IMR-90 (cell line): ENCODE measurements around the gene HNRNPM. TPM values are rescaled to one million over a fixed set of nuclear protein-coding genes. Genes with fewer than 3 reads are reported as not detected.

Source experiments
- ATAC-seq: fragments of 200-7000 bp; cut with Tn5 transposase; 2 replicates; pipeline ENCODE4 v1.9.1; 2020; ENCODE audit warnings: low read depth, mild to moderate bottlenecking, moderate library complexity
- BruUV-seq: library from RNA; stranded (reverse); fragments of 400-500 nt; replicated peaks from 2 replicates; lab custom pipeline; 2021; lab: Mats Ljungman, UMichigan
- CTCF ChIA-PET: fragments of 300-600 bp; formaldehyde crosslinking; extraction: SDS; loops from one replicate; lab custom pipeline; 2021; ENCODE audit warnings: antibody characterized with exemption; lab: Yijun Ruan, JAX
- POLR2A ChIA-PET: fragments of 300-600 bp; sonication (Branson Sonifier 250); formaldehyde crosslinking; loops from one replicate; lab custom pipeline; 2022; ENCODE audit warnings: antibody characterized with exemption; ENCODE audit not compliant: unreplicated experiment; lab: Charles Lee
- DNase-seq: peaks from one replicate; pipeline ENCODE4 v3.0.0; 2013
- H2AFZ ChIP-seq: replicated peaks from 2 replicates; pipeline ENCODE3; 2013; ENCODE audit warnings: low read length, mild to moderate bottlenecking; ENCODE audit not compliant: poor library complexity
- H2AK5ac ChIP-seq: 2 replicates; pipeline ENCODE4 v1.6.1; 2013; ENCODE audit warnings: low read depth, low read length, inconsistent platforms
- H2AK9ac ChIP-seq: replicated peaks from 2 replicates; pipeline ENCODE3; 2013; ENCODE audit warnings: mild to moderate bottlenecking, low read depth, low read length, moderate library complexity; ENCODE audit not compliant: poor library complexity
- H2BK120ac ChIP-seq: 2 replicates; pipeline ENCODE4 v1.6.1; 2013; ENCODE audit warnings: low read depth, low read length, inconsistent platforms
- H2BK15ac ChIP-seq: 3 replicates; pipeline ENCODE4 v1.6.1; 2013; ENCODE audit warnings: low read depth, low read length, inconsistent platforms
- H2BK20ac ChIP-seq: 2 replicates; pipeline ENCODE4 v1.6.1; 2013; ENCODE audit warnings: low read depth, mild to moderate bottlenecking, inconsistent platforms, low read length, moderate library complexity
- H2BK5ac ChIP-seq: 2 replicates; pipeline ENCODE4 v1.6.1; 2013; ENCODE audit warnings: mild to moderate bottlenecking, low read depth, low read length, inconsistent platforms; ENCODE audit not compliant: poor library complexity, severe bottlenecking
- H3K14ac ChIP-seq: replicated peaks from 2 replicates; pipeline ENCODE4 v1.6.1; 2013; ENCODE audit warnings: low read depth, low read length, inconsistent platforms
- H3K18ac ChIP-seq: 2 replicates; pipeline ENCODE4 v1.6.1; 2013; ENCODE audit warnings: low read depth, low read length, control low read depth
- H3K23ac ChIP-seq: 2 replicates; pipeline ENCODE4 v1.6.1; 2013; ENCODE audit warnings: low read depth, low read length, inconsistent platforms
- H3K27ac ChIP-seq: 2 replicates; pipeline ENCODE4 v1.5.1; 2013; ENCODE audit warnings: mild to moderate bottlenecking, control low read depth, low read length; ENCODE audit not compliant: insufficient read depth
- H3K27me3 ChIP-seq: 2 replicates; pipeline ENCODE4 v1.6.1; 2013; ENCODE audit warnings: low read length; ENCODE audit not compliant: control insufficient read depth, insufficient read depth
- H3K36me3 ChIP-seq: 2 replicates; pipeline ENCODE4 v1.6.1; 2013; ENCODE audit warnings: low read length, mixed read lengths; ENCODE audit not compliant: control insufficient read depth, insufficient read depth
- H3K4ac ChIP-seq: 2 replicates; pipeline ENCODE4 v1.6.1; 2013; ENCODE audit warnings: low read depth, low read length, inconsistent platforms
- H3K4me1 ChIP-seq: 2 replicates; pipeline ENCODE4 v1.6.1; 2013; ENCODE audit warnings: low read length, mixed read lengths; ENCODE audit not compliant: control insufficient read depth, insufficient read depth
- H3K4me2 ChIP-seq: 2 replicates; pipeline ENCODE4 v1.6.1; 2013; ENCODE audit warnings: low read depth, mild to moderate bottlenecking, control low read depth, low read length, moderate library complexity
- H3K4me3 ChIP-seq: 2 replicates; pipeline ENCODE4 v1.5.1; 2013; ENCODE audit warnings: low read depth, mild to moderate bottlenecking, control low read depth, low read length, moderate library complexity; ENCODE audit not compliant: insufficient read depth
- H3K56ac ChIP-seq: 2 replicates; pipeline ENCODE4 v1.6.1; 2013; ENCODE audit warnings: low read length, inconsistent platforms; ENCODE audit not compliant: insufficient read depth; ENCODE audit errors: extremely low read depth
- H3K79me1 ChIP-seq, 2 experiments: 2 replicates each; pipeline ENCODE4 v1.6.1; 2013; ENCODE audit warnings: low read length in 2 of 2, inconsistent platforms in 1 of 2, low read depth in 1 of 2
- H3K9ac ChIP-seq: 2 replicates; pipeline ENCODE4 v1.6.1; 2013; ENCODE audit warnings: low read depth, low read length, control low read depth
- H3K9me1 ChIP-seq: 2 replicates; pipeline ENCODE4 v1.6.1; 2013; ENCODE audit warnings: low read length, inconsistent platforms; ENCODE audit not compliant: insufficient read depth
- H3K9me3 ChIP-seq: 2 replicates; pipeline ENCODE4 v1.6.1; 2013; ENCODE audit warnings: low read length; ENCODE audit not compliant: control insufficient read depth, insufficient read depth
- H4K20me1 ChIP-seq: 2 replicates; pipeline ENCODE4 v1.6.1; 2013; ENCODE audit warnings: low read length, inconsistent platforms; ENCODE audit not compliant: insufficient read depth
- H4K5ac ChIP-seq: 2 replicates; pipeline ENCODE4 v1.6.1; 2013; ENCODE audit warnings: mild to moderate bottlenecking, low read depth, low read length, control low read depth
- H4K8ac ChIP-seq, 2 experiments: 2 replicates each; pipeline ENCODE4 v1.6.1; 2013; ENCODE audit warnings: low read depth in 2 of 2, low read length in 2 of 2, control low read depth in 1 of 2, inconsistent platforms in 1 of 2
- H4K91ac ChIP-seq: 2 replicates; pipeline ENCODE4 v1.6.1; 2013; ENCODE audit warnings: low read depth, low read length, inconsistent platforms; ENCODE audit not compliant: insufficient read depth
- BHLHE40 ChIP-seq: fragments of 150-350 bp; IDR thresholded peaks from 2 replicates; pipeline ENCODE4 v1.6.1; 2016; ENCODE audit warnings: mild to moderate bottlenecking, low read depth, low read length
- ELK1 ChIP-seq: fragments of 150-350 bp; IDR thresholded peaks from 2 replicates; pipeline ENCODE4 v1.6.1; 2016; ENCODE audit warnings: low read depth, mild to moderate bottlenecking, low read length, moderate library complexity, borderline replicate concordance
- MAZ ChIP-seq: IDR thresholded peaks from 2 replicates; pipeline ENCODE4 v1.6.1; 2012; ENCODE audit warnings: low read depth, mild to moderate bottlenecking, low read length, improper control_type of control experiment, moderate library complexity, borderline replicate concordance
- MXI1 ChIP-seq: IDR thresholded peaks from 2 replicates; pipeline ENCODE4 v1.6.1; 2012; ENCODE audit warnings: low read depth, mild to moderate bottlenecking, low read length, moderate library complexity, borderline replicate concordance
- NFE2L2 ChIP-seq: fragments of 150-350 bp; IDR thresholded peaks from 2 replicates; pipeline ENCODE4 v1.6.1; 2016; ENCODE audit warnings: low read depth, mild to moderate bottlenecking, low read length
- RCOR1 ChIP-seq: IDR thresholded peaks from 2 replicates; pipeline ENCODE4 v1.6.1; 2012; ENCODE audit warnings: mild to moderate bottlenecking, low read length, improper control_type of control experiment; ENCODE audit not compliant: insufficient replicate concordance
- WGBS, 2 experiments: methylation state at CpG; one replicate each; pipeline versions ENCODE4 v1.1.5 to v1.1.7; 2013; ENCODE audit warnings: missing lambda C conversion rate in 2 of 2; ENCODE audit not compliant: insufficient read length in 1 of 2; ENCODE audit errors: extremely low coverage in 2 of 2; 5-methylcytosine and 5-hydroxymethylcytosine counted together
- dilution Hi-C: fragments of 300-500 bp; cut with HindIII; formaldehyde crosslinking; loops from one replicate; pipeline ENCODE4 v1.14.3; 2018; ENCODE audit warnings: low sequenced_read_pairs; ENCODE audit not compliant: unreplicated experiment
- in situ Hi-C: fragments of 300-500 bp; cut with MboI; formaldehyde crosslinking; loops from 3 replicates; pipeline ENCODE4 v1.14.3; 2019; ENCODE audit warnings: low sequenced_read_pairs, inconsistent platforms, mixed read lengths
- intact Hi-C: fragments of 100-400 bp; cut with micrococcal nuclease; formaldehyde crosslinking; loops from 2 replicates; pipeline ENCODE4 v1.10.0; 2022
- polyA plus RNA-seq, 3 experiments: library from polyadenylated mRNA; depleted of rRNA; stranded (reverse); fragments of >200 nt; gene quantifications; 2 replicates each; pipeline ENCODE4 v1.2.3, GENCODE V29; 2012; ENCODE audit warnings: low replicate concordance in 1 of 3
- total RNA-seq: library from RNA; depleted of rRNA; stranded (reverse); fragments of >200 nt; gene quantifications from 2 replicates; pipeline ENCODE4 v1.2.3, GENCODE V29; 2012

The HNRNPM gene
- total and polyA plus RNA-seq, 2 of the 4 experiments (the other 2 are of a cell fraction): 75.6 to 197 TPM

- no peaks in the 10 kb centered on the region for H3K27me3 ChIP-seq
- ChIA-PET CTCF (interaction anchor here (0.6 kb wide), 1 partner anchor 14 kb away, joined by 3 read pairs; no protein-coding TSS in a partner anchor), POLR2A (interaction anchor here (0.6 kb wide), 1 partner anchor 70 kb away, joined by 10 read pairs; no protein-coding TSS in a partner anchor)
- no peak overlapping the region for H3K23ac ChIP-seq
- no peak overlapping the region for H3K4ac ChIP-seq
- no peaks in the 10 kb centered on the region for H3K9me3 ChIP-seq
- intact Hi-C loops (no loop called here), in situ Hi-C loops (no loop called here), dilution Hi-C loops (no loop called here)
- H3K9ac ChIP-seq: no peak overlapping the region
- H3K27ac ChIP-seq: no peak overlapping the region
- H2BK120ac ChIP-seq: no peak overlapping the region
- no peak overlapping the region for H4K8ac ChIP-seq
- no peak overlapping the region for H3K18ac ChIP-seq
- H2BK20ac ChIP-seq: no peak overlapping the region
- 85% methylated on average over 9 of the region's 11 CpGs; no CpG with 5 or more reads in 1 of the 2 experiments for WGBS, 2 experiments
- H3K4me2 ChIP-seq: no peak overlapping the region
- H2AK9ac ChIP-seq: no peak overlapping the region
- H2AK5ac ChIP-seq: no peak overlapping the region
- H2AFZ ChIP-seq: no peak overlapping the region
- no peak overlapping the region for H3K14ac ChIP-seq
- TF ChIP-seq MXI1 (no peak), ELK1 (no peak), RCOR1 (no peak), NFE2L2 (no peak), BHLHE40 (no peak), MAZ (no peak)
- peaks cover 24% of the 10 kb centered on the region for H3K9me1 ChIP-seq
- no peak for ATAC-seq
- peaks cover 5% of the 10 kb centered on the region for H3K4me1 ChIP-seq
- no TSS peak for BruUV-seq
- H3K36me3 ChIP-seq: peaks cover 59% of the 10 kb centered on the region
- H2BK15ac ChIP-seq: no peak overlapping the region
- no peak overlapping the region for H3K56ac ChIP-seq
- no peak overlapping the region for H4K91ac ChIP-seq
- DNase-seq: no peak
- H4K5ac ChIP-seq: no peak overlapping the region
- no peak overlapping the region for H3K4me3 ChIP-seq
- H2BK5ac ChIP-seq: no peak overlapping the region
- H3K79me1 ChIP-seq: peaks cover 32 to 91% of the 10 kb centered on the region in 2 experiments
- peaks cover 85% of the 10 kb centered on the region for H4K20me1 ChIP-seq
These were observed 36.4 kb downstream of the HNRNPM start for GRCh38 chr19:8481201-8481600.
